ENCODE data around the gene NRG2. TPM values are rescaled to one million over a fixed set of nuclear protein-coding genes. Genes with fewer than 3 reads are reported as not detected.

The NRG2 gene
- total and polyA plus RNA-seq, 2 of the 4 experiments (the other 2 are of a cell fraction), result 0.18 TPM; not detected in 1

GRCh38 chr5:140041492-140042392 lies 1.4 kb downstream of the NRG2 start:
- peak overlapping the region; percentile 91 for H2AFZ ChIP-seq (replicated peaks; ENCODE audit: low read length, poor library complexity)
- DNase-seq (peak; percentile 12), ATAC-seq (ENCODE audit: low read depth) (peak; percentile 50)
- no peak overlapping the region for H2BK15ac ChIP-seq (ENCODE audit: low read depth, low read length)
- H2BK20ac ChIP-seq (ENCODE audit: low read depth, low read length), result no peak overlapping the region
- no peak overlapping the region for H3K18ac ChIP-seq (ENCODE audit: low read depth, low read length)
- CTCF ChIA-PET, result no interaction called here
- no peak overlapping the region for H2BK5ac ChIP-seq (ENCODE audit: low read depth, low read length, poor library complexity, severe bottlenecking)
- POLR2A ChIA-PET (ENCODE audit: unreplicated experiment), result no interaction called here
- BruUV-seq (replicated peaks), result no TSS peak
- H3K14ac ChIP-seq (replicated peaks; ENCODE audit: low read depth, low read length), result no peak overlapping the region
- no peak overlapping the region for H3K23ac ChIP-seq (ENCODE audit: low read depth, low read length)
- H3K36me3 ChIP-seq (ENCODE audit: control insufficient read depth, insufficient read depth, low read length), result no peaks in the 10 kb centered on the region
- 17% methylated on average over 12 of the region's 34 CpGs; no CpG with 5 or more reads in 1 of the 2 experiments for WGBS, 2 experiments (ENCODE audit: extremely low coverage in 2 of 2, insufficient read length in 1 of 2)
- H3K9me1 ChIP-seq (ENCODE audit: insufficient read depth, low read length), result no peaks in the 10 kb centered on the region
- dilution Hi-C loops (cut with HindIII; ENCODE audit: low sequenced_read_pairs, unreplicated experiment), result no loop called here
- TF ChIP-seq CTCF (conservative IDR thresholded peaks at IDR 0.05; ENCODE audit: low read depth, low read length) (no peak), RAD21 (IDR thresholded peaks at IDR 0.05; ENCODE audit: low read length) (no peak), ELK1 (IDR thresholded peaks at IDR 0.05; ENCODE audit: borderline replicate concordance, low read depth, low read length) (no peak), MAZ (IDR thresholded peaks at IDR 0.05; ENCODE audit: borderline replicate concordance, low read depth, low read length) (no peak), MAFK (IDR thresholded peaks at IDR 0.05; ENCODE audit: low read depth, low read length) (no peak), CEBPB (IDR thresholded peaks at IDR 0.05; ENCODE audit: low read depth, low read length) (no peak), SMC3 (IDR thresholded peaks at IDR 0.05; ENCODE audit: low read depth, low read length) (no peak)
- in situ Hi-C loops (cut with MboI; ENCODE audit: low sequenced_read_pairs), result no loop called here
- peak overlapping the region; percentile 92 for H3K4me2 ChIP-seq (ENCODE audit: low read depth, low read length)
- H4K91ac ChIP-seq (ENCODE audit: insufficient read depth, low read depth, low read length), result no peak overlapping the region
- intact Hi-C loops (cut with micrococcal nuclease), result no loop called here
- H3K9ac ChIP-seq (ENCODE audit: low read depth, low read length), result no peak overlapping the region
- H4K8ac ChIP-seq (ENCODE audit: low read depth in 2 of 2, low read length in 2 of 2), result no peak overlapping the region
- H4K5ac ChIP-seq (ENCODE audit: low read depth, low read length), result no peak overlapping the region
- H2AK5ac ChIP-seq (ENCODE audit: low read depth, low read length), result no peak overlapping the region
- no peak overlapping the region for H3K56ac ChIP-seq (ENCODE audit: extremely low read depth, insufficient read depth, low read length)
- no peaks in the 10 kb centered on the region; the same call in 1 of the 2 replicates for H3K4me1 ChIP-seq (ENCODE audit: control insufficient read depth, insufficient read depth, low read length)
- H3K27me3 ChIP-seq (ENCODE audit: control insufficient read depth, insufficient read depth, low read length), result peaks cover 45% of the 10 kb centered on the region
- H2BK120ac ChIP-seq (ENCODE audit: low read depth, low read length), result no peak overlapping the region
- H4K20me1 ChIP-seq (ENCODE audit: insufficient read depth, low read length), result no peaks in the 10 kb centered on the region
- H3K4ac ChIP-seq (ENCODE audit: low read depth, low read length), result no peak overlapping the region
- no peak overlapping the region for H3K27ac ChIP-seq (ENCODE audit: insufficient read depth, low read length)
- peak overlapping the region; percentile 49 for H3K4me3 ChIP-seq (ENCODE audit: insufficient read depth, low read depth, low read length)
- H2AK9ac ChIP-seq (replicated peaks; ENCODE audit: low read depth, low read length, poor library complexity), result no peak overlapping the region
- H3K9me3 ChIP-seq (ENCODE audit: control insufficient read depth, insufficient read depth, low read length), result no peaks in the 10 kb centered on the region
- H3K79me1 ChIP-seq (ENCODE audit: low read depth in 1 of 2, low read length in 2 of 2), result no peaks in the 10 kb centered on the region

Measured in IMR-90 (cell line).